Brain microvascular endothelial cell (primary cell): ENCODE measurements around the gene METTL14.

Experiments
- DNase-seq: peaks from one replicate; pipeline ENCODE4 v3.0.0-alpha.2; 2020
- H3K27ac ChIP-seq: fragments of 250-450 bp; sonication (Bioruptor Pico); 2 replicates; pipeline ENCODE4 v1.5.1; 2020; ENCODE audit warnings: mild to moderate bottlenecking, moderate library complexity
- H3K27me3 ChIP-seq: fragments of 250-450 bp; sonication (Bioruptor Pico); replicated peaks from 2 replicates; pipeline ENCODE4 v1.5.1; 2020; ENCODE audit warnings: mild to moderate bottlenecking
- H3K36me3 ChIP-seq: fragments of 250-450 bp; sonication (Bioruptor Pico); replicated peaks from 2 replicates; pipeline ENCODE4 v1.5.1; 2020; ENCODE audit warnings: mild to moderate bottlenecking
- H3K4me3 ChIP-seq: 2 replicates; pipeline ENCODE4 v1.5.1; 2011; ENCODE audit warnings: low read depth, mild to moderate bottlenecking, control low read depth, low read length, moderate library complexity
- CTCF ChIP-seq: IDR thresholded peaks from 2 replicates; pipeline ENCODE4 v1.5.1; 2011; ENCODE audit warnings: low read depth, mild to moderate bottlenecking, moderate library complexity, low read length, control low read depth, inconsistent platforms; ENCODE audit errors: missing control alignments
- in situ Hi-C: cut with HindIII; loops from 2 replicates; pipeline ENCODE4 v1.10.0; 2017; ENCODE audit warnings: low sequenced_read_pairs, low pct_ligation_motif_present

The METTL14 gene

GRCh38 chr4:118682928-118683327 lies 2.3 kb upstream of the METTL14 start:
- no peak for DNase-seq

GRCh38 chr4:118683513-118683912 lies 1.7 kb upstream of the METTL14 start:
- Histone ChIP-seq H3K36me3 (no peaks in the 10 kb centered on the region), H3K27ac (no peak overlapping the region), H3K27me3 (no peaks in the 10 kb centered on the region), H3K4me3 (no peak overlapping the region)
- in situ Hi-C loops: no loop called here
- DNase-seq: no peak
- no peak for TF ChIP-seq CTCF

More at GRCh38 chr4:118682928-118683327, 2.3 kb upstream of the METTL14 start:
- no peak overlapping the region for H3K27ac ChIP-seq
- TF ChIP-seq CTCF: peak; percentile 72
- in situ Hi-C loops: no loop called here
- no peak overlapping the region for H3K4me3 ChIP-seq
- no peaks in the 10 kb centered on the region for H3K27me3 ChIP-seq
- H3K36me3 ChIP-seq: no peaks in the 10 kb centered on the region

- TF ChIP-seq CTCF: no peak
- H3K36me3 ChIP-seq: peaks cover 21% of the 10 kb centered on the region
Measured at GRCh38 chr4:118703118-118703517, 17.9 kb downstream of the METTL14 start.

GRCh38 chr4:118711052-118711451 lies 25.9 kb downstream of the METTL14 start:
- no peaks in the 10 kb centered on the region for H3K27me3 ChIP-seq
- peaks cover 11% of the 10 kb centered on the region for H3K36me3 ChIP-seq
- TF ChIP-seq CTCF: no peak
- H3K27ac ChIP-seq: no peak overlapping the region
- in situ Hi-C loops: no loop called here
- no peak for DNase-seq
- no peak overlapping the region for H3K4me3 ChIP-seq

More at GRCh38 chr4:118703118-118703517, 17.9 kb downstream of the METTL14 start:
- H3K4me3 ChIP-seq: no peak overlapping the region
- no peak overlapping the region for H3K27ac ChIP-seq
- in situ Hi-C loops: no loop called here
- no peak for DNase-seq
- H3K27me3 ChIP-seq: no peaks in the 10 kb centered on the region

GRCh38 chr4:118712872-118713271 lies 27.7 kb downstream of the METTL14 start:
- Histone ChIP-seq H3K27ac (no peak overlapping the region), H3K36me3 (peaks cover 7% of the 10 kb centered on the region), H3K4me3 (no peak overlapping the region), H3K27me3 (no peaks in the 10 kb centered on the region)
- peak; percentile 56 for DNase-seq
- no peak for TF ChIP-seq CTCF
- in situ Hi-C loops: no loop called here

GRCh38 chr4:118714682-118715081 lies 29.5 kb downstream of the METTL14 start:
- no peak overlapping the region for H3K4me3 ChIP-seq
- in situ Hi-C loops: no loop called here
- peaks cover 20% of the 10 kb centered on the region for H3K36me3 ChIP-seq
- DNase-seq: no peak
- H3K27me3 ChIP-seq: no peaks in the 10 kb centered on the region
- no peak for TF ChIP-seq CTCF
- no peak overlapping the region for H3K27ac ChIP-seq
